Stimulated activated CD4-positive, alpha-beta T cell treated with anti-CD3 and anti-CD28 coated beads, Interleukin-1b, Interleukin-23, amount 100 ng/mL, for 4 hours (primary cell): ENCODE measurements around the gene MBLAC1.
A peak's percentile ranks its signal among the peaks of the same experiment; 100 is the strongest.
"Not testable (repeated sequence)": the region's sequence is repeated elsewhere in the genome, so short reads cannot be mapped to it uniquely, and the experiment has no call there.

Source experiments
- DNase-seq, 2 donors: peaks; one replicate each; pipeline ENCODE4 v3.0.0-alpha.2; 2020; ENCODE audit warnings: low read depth in 2 of 2

The MBLAC1 gene

GRCh38 chr7:100122568-100122967, 4.2 kb upstream of the MBLAC1 start:
- no peak for DNase-seq

DNA sequence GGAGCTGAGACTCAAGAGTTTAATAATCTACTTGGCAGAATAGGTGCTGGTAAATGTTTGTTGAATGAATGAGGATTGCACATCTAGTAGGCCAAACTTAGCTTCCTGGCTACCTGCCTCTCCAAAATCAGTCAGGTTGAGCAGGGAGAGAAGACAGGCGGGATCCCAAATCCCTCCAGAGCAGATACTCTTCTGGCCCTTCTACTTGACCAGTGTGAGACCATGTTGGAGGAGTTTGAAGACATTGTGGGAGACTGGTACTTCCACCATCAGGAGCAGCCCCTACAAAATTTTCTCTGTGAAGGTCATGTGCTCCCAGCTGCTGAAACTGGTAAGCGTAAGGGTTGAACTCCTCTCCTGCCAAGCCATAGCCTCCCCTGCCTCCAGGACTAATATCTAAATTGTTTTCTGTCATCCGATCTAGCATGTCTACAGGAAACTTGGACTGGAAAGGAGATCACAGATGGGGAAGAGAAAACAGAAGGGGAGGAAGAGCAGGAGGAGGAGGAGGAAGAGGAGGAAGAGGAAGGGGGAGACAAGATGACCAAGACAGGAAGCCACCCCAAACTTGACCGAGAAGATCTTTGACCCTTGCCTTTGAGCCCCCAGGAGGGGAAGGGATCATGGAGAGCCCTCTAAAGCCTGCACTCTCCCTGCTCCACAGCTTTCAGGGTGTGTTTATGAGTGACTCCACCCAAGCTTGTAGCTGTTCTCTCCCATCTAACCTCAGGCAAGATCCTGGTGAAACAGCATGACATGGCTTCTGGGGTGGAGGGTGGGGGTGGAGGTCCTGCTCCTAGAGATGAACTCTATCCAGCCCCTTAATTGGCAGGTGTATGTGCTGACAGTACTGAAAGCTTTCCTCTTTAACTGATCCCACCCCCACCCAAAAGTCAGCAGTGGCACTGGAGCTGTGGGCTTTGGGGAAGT, 2.2 kb upstream of the MBLAC1 start:
- no peak for DNase-seq

- DNase-seq, result no peak
Measured at GRCh38 chr7:100126239-100126930, 382 bp upstream of the MBLAC1 start.

GRCh38 chr7:100127866-100128636, 1.3 kb downstream of the MBLAC1 start:
- DNase-seq, result no peak

- no peak for DNase-seq
Measured at GRCh38 chr7:100128637-100128963, 1.8 kb downstream of the MBLAC1 start.

DNA sequence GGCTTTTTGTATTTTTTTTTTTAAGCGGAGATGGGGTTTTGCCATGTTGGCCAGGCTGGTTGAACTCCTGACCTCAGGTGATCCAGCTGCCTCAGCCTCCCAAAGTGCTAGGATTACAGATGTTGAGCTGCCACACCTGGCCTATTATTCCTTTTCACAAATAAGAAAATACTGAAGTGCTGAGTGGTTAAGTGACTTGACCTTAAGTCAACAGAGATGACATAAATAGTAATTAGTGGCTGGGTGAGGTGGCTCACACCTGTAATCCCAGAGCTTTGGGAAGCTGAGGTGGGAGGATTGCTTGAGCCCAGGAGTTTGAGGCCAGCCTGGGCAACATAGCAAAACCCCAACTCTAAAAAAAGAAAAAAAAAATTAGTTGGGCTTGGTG, 3.4 kb downstream of the MBLAC1 start:
- DNase-seq, result not testable (repeated sequence)

- DNase-seq, result peak; percentile 75 to 90
Measured at GRCh38 chr7:100130608-100131453, 4.1 kb downstream of the MBLAC1 start.

- DNase-seq, result no peak
Measured at GRCh38 chr7:100132126-100132525, 5.4 kb downstream of the MBLAC1 start.

- peak; percentile 48 to 52 for DNase-seq
Measured at GRCh38 chr7:100132697-100133151, 6.0 kb downstream of the MBLAC1 start.

DNA sequence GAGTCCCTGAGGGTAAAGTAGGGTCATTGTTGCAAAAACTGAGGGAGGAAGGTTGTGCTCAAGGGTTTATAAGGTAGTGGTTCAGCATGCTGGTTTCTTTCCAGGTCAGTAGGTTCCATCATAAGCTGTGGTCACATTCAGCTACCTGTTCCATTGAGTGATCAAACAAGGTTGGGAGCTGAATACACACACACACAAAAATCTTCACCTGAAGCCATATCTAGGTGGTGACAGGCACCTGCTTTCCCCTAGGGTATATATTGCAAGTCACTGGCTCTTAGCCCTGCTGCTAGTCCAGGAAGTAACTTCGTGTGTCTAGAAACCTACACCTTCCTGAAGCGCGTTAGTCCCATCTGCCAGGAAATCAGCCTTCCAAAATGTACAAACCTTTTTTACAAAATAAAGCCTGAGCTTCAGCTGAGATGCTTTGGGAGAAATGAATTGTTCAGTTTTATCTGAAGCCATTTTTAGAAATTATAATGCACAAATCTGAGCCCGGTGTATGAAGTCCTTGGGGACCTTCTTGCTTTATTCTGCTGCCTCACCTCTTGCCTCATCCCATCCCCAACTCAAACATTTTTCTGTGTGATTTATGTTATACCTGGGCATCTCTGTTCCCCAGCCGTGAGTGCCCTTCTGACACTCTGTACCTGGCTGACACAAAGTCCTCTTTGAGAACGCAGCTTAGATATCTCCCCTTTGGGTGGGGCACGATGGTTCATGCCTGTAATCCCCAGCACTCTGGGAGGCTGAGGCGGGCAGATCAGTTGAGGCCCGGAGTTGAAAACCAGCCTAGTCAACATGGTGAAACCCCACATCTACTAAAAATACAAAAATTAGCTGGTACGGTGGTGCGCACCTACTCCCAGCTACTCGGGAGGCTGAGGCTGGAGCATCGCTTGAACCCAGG, 11.3 kb downstream of the MBLAC1 start:
- no peak for DNase-seq

DNA sequence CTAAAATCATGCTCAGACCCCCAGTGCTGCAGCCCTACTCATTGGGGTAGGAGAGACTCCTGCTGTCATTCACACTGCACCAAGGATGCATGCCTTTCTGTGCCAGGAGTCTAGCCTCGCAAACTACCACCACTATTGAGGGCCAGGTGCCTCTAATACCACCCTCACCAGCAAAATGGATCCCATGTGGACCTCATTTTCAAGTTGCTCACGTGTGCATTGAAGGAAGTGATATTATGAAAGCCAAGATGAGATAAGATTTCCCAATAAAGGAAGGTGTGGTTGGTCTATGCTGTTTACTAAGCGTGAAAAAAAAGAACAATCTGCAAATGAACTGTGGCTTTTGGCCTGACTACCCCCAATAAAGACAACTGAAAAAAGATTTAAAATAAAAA, 14.8 kb downstream of the MBLAC1 start:
- no peak for DNase-seq

DNA sequence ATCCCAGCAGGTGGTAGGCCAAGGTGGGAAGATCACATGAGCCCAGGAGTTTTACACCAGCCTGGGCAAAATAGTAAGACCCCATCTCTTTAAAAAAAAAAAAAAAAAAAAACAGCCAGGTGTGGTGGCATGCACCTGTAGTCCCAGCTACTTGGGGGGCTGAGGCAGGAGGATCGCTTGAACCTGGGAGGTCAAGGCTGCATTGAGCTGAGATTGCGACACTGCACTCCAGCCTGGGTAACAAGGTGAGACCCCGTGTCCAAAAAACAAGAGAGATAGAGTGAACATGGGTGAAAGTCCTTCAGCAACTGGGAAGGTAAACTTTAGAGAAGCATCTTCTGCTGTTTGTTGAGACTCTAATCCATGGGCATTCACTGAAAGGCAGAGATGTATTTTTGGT, 15.7 kb downstream of the MBLAC1 start:
- DNase-seq, result no peak

DNA sequence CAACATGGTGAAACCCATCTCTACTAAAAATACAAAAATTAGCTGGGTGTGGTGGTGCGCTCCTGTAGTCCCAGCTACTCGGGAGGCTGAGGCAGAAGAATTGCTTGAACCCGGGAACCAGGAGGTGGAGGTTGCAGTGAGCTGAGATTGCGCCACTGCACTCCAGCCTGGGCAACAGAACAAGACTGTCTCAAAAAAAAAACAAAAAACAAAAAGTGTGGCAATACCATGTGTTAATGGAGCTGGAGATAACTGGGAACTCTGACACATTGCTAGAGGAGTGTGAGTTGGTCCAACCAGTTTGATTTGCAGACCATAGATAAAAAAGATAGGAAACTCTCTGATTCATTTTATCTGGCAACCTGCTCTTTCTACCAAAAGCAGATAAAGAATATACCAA, 19.6 kb downstream of the MBLAC1 start:
- DNase-seq, result not testable (repeated sequence)

- DNase-seq, result no peak
Measured at GRCh38 chr7:100147278-100147677, 20.5 kb downstream of the MBLAC1 start.

DNA sequence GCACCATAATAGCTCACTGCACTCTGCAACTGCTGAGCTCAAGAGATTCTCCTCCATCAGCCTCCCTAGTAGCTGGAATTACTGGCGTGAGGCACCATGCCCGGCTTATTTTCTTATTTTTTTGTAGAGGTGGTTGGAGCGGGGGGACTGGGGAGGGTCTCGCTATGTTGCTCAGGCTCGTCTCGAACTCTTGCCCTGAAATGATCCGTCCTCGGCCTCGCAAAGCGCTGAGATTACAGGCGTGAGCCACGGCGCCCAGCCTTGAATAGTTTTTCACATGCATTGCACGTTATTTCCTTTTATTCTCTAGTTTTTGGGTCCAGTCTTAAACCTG, 21.4 kb downstream of the MBLAC1 start:
- no peak for DNase-seq

- DNase-seq, result peak; percentile 89 to 94
Measured at GRCh38 chr7:100148559-100149328, 22.0 kb downstream of the MBLAC1 start, which contains the start of gene LAMTOR4. LAMTOR4 (plus strand) TSS chr7:100148918; CDS start chr7:100148973, 55 bp downstream.

- DNase-seq, result no peak
Measured at GRCh38 chr7:100152404-100152803, 25.6 kb downstream of the MBLAC1 start.

DNA sequence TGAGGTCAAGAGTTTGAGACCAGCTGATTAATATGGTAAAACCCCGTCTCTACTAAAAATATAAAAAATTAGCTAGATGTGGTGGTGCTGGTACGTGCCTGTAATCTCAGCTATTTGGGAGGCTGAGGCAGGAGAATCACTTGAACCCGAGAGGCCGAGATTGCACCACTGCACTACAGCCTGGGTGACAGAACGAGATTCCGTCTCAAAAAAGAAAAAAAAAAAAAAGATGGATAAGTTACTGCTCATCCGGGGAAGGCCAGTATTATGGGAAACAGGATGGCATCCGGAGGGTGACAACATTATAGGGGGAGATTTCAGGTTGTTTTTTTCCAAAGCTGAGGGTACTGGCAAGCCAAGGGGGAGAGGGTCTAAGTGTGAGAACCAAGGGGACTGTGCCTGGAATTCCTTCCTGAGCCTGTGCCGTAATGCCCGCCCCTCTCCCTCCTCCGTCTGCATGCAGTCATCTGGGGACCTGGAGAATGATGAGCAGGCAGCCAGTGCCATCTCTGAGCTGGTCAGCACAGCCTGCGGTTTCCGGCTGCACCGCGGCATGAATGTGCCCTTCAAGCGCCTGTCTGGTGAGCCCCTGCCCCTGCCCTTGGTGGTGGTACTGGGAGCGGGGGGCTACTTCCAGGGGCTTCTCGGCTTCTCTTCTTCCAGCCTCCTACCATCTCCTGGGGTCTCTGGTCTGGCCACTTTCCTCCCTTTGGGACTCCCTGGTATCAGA, 26.3 kb downstream of the MBLAC1 start:
- DNase-seq, result no peak
